GM18867 (cell line): ENCODE measurements around the gene FETUB.

Experiments
- ATAC-seq: cut with Tn5 transposase; IDR thresholded peaks from one replicate; pipeline ENCODE4 v1.9.1; 2021; ENCODE audit warnings: mild to moderate bottlenecking, moderate library complexity; ENCODE audit not compliant: unreplicated experiment

FETUB gene, protein sequence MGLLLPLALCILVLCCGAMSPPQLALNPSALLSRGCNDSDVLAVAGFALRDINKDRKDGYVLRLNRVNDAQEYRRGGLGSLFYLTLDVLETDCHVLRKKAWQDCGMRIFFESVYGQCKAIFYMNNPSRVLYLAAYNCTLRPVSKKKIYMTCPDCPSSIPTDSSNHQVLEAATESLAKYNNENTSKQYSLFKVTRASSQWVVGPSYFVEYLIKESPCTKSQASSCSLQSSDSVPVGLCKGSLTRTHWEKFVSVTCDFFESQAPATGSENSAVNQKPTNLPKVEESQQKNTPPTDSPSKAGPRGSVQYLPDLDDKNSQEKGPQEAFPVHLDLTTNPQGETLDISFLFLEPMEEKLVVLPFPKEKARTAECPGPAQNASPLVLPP

DNA sequence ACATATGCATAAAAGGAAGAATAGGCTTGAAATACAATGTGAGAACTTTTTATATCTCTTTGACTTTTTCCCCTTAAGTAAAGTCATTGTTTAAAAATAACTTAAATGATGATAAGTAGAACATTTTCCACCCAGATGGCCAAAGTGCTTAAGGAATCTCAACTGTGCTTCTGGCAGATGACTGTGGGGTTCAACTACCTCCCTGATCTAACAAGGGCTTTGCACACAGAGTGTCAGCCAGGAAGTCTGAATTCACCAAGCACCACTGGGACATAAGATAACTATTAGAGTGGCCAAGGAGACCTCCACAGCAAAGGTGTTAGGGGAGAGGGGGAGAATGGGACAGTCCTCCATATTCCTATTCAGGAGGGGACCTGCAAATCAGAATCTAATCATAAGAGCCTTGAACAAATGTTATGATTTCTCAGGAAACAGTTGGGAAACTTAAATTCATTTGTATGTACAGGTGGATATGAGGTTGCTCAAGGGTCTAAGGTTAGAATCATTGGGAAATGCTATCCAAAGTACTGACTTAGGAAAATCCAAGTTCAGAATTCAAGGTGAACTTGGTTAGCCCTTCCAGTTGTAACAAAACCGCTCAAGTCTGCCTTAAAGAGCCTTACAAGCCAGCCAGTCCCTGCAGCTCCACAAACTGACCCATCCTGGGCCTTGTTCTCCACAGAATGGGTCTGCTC lies at the start of gene FETUB:
Gene FETUB, plus strand, starts transcription at position 622 of the 695 bp plus-strand sequence. Its CDS starts 62 bp downstream, at position 684.
- no peak for ATAC-seq

DNA sequence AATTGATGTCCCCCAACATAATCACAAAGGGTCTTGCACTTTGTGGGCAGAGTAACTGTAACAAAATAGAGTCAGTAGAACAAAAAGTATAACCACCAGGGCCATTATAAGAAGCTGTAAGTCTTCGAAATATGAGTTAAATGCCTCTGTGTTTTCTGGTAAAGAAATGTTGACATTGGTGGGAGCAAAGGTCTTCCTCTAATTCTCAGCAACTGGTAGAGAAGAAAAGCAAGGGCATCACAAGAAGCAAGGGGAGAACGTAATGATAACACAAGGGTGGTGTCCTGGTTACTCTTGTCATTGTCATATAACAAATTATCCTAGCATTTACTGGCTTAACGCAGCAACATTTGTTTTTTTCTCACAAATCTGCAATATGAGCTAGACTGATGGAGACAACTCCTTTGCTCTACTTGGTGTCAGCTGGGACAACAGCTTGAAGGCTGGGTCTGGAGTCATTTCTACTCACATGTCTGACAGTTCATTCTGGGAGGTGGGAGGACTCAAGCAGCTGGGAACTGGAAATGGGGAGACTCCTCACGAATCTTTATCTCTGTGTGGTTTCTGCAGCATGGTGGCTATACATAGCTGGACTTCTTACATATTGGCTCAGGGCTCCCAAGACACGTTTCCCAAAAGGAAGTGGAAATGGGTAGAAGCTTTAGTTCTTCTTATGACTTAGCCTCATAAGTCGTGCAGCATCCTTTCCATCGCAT lies 49.5 kb upstream of the FETUB start:
- ATAC-seq = no peak

DNA sequence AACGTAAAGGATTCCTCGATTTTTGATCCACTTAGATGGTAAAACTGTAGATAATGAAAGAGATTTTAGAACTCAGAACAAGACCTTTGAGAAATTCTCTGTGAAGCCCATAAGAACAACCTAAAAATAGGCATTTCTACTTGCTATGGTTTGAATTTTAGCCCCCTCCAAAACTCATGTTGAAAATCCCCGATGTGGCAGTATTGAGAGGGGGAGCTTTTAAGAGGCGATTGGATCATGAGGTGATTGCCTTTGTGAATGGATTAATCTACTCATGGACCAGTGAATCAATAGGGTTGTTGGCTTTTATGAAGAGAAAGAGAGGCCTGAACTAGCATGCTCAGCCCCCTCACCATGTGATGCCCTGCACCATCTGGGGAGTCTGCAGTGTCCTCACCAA lies 47.5 kb upstream of the FETUB start:
- no peak for ATAC-seq

DNA sequence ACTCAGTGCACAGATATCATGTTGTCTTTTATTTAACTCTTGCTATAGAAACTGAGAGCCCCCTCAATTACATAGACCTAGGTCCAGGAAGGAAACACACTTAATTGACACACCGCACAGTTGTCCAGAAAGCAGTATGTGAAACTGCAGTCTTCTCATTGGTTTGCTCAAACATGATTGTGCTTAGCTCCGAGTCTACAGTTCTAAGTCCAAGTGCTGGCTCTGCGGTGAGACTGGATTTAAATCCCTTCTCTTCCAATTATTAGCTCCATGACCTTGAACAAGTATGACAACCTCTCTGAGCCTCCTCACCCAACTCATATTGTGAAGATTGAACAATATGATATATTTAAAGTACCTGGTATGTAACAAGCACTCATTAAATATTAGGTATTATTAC lies 46.3 kb upstream of the FETUB start:
- no peak for ATAC-seq

DNA sequence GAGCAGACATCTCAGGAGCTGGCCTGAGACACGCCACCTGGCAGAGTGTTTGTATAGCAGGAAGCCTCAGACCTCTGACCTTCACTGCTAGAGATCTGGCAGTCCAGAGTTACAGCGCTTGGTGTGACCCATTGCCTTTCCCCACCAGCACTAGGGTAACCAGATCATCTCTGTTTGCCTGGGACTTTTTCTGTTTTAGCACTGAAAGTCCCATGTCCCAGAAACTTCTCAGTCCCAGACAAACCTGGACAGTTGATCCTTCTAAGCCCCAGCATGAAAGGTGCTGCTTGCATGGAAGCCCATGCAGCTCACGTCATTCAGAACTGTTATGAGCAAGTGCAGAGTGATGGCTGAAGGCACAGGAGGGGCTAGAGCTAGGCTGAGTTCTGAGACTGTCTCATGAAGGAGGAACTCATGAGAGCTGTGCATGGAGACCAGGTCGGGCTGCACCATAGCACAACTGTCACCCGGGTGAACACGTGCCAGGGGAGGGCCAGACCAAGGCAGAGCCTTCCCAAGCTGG lies 45.5 kb upstream of the FETUB start:
- ATAC-seq = no peak

DNA sequence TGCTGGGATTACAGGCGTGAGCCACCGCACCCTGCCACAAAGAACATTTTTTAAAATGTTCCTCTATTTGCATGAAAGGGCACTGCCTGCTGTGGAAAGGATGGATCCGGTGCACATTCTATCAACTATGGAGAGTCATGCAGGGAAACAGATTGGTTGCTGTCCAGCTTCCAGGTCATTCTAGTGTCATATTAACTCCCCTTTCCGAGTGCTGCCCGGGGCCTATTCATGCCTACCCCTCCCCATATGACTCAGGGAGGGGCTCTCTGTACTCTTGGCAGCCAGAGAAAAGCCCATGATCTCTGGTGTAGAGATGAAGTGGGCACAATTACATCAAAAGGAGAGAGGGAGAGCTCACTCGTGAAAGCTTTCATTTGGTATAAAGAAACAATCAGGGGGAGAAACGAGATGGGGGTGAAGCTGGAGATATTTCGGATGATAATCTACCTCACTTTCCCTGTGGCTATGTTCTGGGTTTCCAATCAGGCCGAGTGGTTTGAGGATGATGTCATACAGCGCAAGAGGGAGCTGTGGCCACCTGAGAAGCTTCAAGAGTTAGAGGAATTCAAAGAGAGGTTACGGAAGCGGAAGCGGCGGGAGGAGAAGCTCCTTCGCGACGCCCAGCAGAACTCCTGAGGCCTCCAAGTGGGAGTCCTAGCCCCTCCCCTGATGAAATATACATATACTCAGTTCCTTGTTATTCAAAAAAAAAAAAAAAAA lies 43.5 kb upstream of the FETUB start:
- no peak for ATAC-seq

DNA sequence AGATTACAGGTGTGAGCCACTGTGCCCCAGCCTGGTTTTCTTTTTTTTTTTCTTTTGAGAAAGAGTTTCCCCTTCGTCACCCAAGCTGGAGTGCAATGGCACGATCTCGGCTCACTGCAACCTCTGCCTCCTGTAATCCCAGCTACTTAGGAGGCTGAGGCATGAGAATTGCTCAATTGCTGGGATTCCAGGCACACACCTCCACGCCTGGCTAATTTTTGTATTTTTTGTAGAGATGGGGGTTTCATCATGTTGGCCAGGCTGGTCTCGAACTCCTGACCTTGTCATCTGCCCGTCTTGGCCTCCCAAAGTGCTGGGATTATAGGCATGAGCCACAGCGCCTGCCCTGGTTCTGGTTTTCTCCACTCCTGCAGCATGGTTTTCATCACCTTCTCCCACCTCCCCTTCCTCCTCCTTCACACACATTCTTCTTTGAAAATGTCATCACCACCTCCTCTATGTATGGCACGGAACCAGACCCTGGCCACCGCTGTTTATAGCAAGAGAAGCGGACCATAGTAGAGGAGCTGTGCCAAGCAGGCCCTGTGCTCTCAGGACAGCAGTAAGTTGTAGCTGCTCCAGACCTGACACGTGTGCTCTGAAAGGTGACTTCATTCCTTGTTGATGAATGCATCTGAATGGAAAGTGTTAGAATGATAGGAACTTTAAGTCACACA lies 42.0 kb upstream of the FETUB start:
- no peak for ATAC-seq

DNA sequence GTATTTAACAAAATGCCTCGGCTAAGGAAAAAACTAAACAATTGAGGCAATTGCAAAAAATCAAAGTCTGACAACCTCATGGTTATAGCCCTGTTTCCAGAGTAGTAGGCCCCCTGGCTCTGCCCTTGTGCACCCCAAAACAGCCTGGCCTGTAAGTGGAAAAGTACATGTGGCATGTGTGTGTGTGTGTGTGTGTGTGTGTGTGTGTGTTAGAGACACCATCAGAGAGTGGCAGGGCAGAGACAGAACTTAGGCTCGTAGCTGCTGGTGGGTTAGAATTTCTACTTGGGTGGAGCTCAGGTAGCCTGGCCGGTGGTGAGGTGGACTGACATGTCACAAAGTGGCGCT lies 41.4 kb upstream of the FETUB start:
- ATAC-seq = no peak

DNA sequence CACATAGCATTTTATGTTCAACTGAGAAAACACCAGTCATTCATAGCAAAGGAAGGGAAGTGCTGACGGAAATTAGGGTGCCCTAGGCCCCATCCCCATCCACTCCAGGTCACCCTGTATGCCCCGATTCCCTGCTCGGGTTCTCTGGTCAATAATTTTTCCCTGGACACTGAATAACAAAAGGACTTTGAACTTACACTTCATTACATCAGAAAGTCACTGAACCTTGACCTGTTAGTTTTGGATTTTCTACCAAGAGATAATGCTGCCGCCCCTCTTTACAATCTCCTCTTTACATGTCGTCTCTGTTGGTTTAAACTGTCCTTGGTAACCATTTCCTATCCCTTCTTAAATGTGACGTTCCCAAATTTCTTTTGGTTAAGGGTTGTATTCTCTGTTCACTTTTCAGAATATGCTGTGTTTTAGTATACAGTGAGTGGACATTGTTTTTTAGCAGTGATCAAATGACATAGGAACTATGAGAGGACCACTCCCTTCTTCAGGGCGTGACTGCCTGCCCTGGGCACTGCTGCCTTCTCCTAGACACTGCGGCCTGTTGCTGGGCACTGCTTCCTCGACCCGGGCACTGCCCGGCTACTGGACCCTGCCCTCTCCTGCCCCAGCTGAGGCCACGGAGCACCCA lies 40.9 kb upstream of the FETUB start:
- no peak for ATAC-seq

DNA sequence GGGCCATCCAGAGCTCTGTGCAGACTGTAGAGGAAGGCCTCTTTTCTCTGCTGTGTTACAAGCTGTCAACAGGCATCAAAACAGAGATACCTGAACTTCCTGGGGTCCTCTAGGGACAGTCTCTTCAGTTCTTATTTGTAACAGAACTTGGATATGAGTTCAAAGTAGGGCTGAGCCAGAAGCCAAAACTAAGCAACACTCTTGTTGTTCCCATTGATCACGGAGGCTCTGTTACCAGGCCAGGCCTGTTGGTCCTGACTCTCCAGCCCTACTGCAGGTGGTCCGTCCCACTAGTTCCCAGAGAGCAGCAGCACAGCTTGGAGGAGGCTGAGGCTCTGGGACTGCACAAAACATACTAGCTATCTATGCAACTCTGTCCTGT lies 40.4 kb upstream of the FETUB start:
- no peak for ATAC-seq

DNA sequence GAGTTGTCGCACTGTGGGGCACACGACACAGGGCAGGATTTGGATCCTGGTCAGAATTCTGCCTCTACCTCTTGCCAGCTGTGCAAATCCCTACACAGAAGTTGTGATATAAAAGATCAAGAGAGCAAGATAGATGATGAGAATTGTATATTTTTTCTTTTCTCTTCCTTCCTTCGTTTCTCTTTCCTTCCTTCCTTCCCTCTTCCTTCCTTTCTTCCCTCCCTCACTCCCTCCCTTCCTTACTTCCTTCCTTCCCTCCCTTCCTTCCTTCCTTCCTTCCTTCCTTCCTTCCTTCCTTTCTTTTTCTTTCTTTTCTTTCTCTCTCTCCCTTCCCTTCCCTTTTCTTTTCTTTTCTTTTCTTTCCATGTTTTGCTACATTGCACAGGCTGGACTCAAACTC lies 39.3 kb upstream of the FETUB start:
- ATAC-seq = no peak

DNA sequence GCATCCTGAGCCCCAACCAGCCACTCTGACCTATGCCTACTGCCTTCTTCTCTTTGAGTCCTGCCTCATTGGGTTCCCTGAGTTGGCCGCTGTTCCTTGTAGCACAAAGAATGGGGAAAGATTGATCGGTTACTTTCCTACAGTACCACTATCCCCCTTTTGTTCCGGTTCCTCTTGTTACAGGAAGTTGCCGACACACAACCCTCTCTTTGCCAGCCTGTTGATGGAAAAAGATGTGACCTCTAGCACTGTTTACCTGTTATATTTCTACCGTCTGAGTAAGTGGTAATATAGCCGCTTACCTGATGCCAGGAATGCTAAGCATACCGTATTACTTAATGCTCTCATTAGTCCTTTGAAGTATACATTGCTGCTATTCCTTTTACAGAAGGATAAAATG lies 37.0 kb upstream of the FETUB start:
- ATAC-seq = no peak

DNA sequence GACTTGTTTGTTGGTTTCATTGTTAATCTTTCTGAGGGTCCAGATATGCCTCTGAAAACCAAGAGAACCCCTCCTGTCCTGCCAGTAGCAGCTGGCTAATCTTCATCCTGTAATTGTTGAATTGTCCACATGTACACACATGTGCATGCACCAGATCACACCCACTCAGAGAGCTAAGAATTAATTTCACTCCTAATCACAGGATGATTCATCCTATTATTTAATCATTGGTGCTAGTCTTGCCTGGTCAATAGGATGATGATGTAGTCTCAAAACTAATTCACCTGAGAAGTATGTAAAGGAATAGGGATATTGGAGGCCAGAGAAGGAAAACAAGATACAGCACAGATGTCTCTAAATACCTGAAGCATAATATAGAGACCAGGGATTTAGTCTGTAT lies 35.1 kb upstream of the FETUB start:
- ATAC-seq = no peak

DNA sequence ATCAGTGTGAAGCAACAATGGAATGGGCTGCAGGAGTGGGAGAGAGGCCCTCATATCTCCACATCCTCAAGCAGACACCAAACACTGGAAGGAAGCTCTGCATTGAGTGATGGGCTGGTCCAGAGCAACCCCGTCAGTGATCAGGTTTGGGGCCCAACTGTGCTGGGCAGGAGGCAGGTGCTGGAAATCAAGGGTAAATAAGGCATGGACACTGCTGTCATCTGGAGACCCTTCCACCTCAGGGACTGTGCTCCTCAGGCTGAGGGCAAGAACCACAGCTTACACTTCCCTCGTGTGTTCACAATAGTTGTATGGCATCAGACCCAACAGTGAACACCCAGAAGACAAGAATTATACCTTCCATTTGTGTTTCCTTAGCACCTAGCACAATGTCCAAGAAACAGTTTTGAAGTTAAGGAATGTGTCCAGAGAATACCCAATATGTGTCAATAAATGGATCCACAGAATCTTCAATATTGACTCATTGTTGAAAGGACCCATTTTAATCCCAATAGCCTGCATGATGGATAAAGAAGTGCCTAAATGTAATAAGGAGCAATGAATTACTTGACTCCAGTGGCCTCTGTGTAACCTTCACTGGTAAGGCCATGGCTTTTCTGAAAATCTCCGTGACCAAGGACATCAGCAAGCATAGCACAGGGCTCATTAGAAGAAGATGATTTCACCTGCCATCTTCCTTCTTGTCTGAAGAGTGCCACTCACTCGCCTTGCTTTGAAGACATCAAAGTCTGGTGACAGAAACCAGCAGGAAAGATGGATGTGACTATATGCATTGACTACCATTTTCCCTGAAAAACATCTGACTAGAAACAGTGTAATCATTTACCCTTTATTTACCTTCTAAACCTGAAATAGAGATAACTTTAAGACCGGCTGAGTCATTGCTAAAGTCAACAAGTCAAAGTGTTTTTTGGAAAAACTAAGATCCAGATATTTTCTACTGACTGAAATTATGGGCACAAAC lies 34.3 kb upstream of the FETUB start:
- ATAC-seq = no peak

DNA sequence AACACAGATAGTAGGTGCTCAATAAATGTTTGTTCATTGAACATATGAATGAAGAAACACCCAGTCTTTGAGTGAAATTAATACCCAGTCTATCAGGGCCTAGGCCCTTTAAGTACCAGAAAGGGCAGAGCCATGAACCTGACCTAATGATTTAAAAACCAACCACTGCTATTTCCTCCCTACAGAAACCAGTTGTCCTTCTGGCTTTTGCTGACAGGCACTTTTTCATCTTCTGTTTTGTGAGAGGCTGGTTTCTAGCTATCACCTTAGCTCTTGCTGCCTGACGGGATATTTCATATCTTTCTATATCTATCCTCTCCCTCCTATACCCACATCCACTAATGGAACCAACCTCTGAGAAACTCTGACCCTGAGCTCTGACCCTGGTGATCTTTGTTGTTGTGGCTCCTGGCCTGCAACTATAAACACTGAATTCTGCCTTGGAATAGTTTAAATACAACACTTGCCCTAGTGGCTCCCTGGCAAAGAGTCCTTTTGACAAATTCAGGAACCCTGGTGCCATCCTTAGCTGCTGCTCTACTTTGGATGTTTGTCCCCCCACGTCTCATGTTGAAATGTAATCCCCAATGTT lies 31.5 kb upstream of the FETUB start:
- no peak for ATAC-seq

DNA sequence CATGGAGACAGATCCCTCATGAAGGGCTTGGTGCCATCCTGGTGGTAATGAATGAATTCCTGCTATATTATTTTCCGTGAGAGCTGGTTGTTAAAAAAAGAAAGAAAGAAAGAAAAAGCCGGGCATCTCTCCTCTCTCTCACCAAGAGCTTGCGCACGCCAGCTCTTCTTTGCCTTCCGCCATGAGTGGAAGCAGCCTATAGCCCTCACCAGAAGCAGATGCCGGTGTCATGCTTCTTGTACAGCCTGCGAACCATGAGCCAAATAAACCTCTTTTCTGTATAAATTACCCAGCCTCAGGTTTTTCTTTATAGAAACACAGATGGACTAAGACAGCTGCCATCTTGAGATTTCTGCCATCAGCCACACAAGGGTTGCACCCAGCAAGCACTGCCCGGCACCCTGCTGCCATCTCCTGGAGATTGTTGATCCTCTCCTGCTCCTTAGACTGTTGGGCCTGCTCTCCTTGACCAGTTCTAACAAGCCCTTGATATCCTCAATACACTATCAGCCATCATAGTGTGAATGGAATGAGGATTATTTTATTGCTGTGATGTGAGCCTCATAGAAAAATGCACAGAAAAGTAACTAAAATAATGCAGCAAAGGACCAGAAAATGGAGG lies 30.8 kb upstream of the FETUB start:
- ATAC-seq = no peak

DNA sequence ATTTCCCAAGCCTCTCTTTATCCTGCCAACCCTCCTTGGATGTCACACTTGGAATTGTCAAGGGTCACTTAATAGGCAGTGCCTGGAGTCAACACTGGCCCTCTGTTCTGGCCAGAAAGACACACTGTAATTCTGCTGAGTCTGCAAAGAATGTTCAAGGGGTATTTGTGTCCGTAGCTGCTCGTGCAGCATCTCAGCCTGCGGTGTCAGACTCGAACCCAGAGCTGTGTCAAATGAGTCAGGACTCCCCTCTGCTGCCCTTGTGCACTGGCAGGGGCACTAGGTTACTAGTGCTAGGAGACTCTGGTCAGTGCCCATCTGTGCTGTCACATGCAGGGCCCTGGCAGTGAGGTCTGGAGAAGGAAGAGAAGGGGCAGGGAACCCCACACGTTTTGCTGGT lies 28.1 kb upstream of the FETUB start:
- no peak for ATAC-seq
